ENCODE measurements around the gene MEIOC.

Gene MEIOC

DNA sequence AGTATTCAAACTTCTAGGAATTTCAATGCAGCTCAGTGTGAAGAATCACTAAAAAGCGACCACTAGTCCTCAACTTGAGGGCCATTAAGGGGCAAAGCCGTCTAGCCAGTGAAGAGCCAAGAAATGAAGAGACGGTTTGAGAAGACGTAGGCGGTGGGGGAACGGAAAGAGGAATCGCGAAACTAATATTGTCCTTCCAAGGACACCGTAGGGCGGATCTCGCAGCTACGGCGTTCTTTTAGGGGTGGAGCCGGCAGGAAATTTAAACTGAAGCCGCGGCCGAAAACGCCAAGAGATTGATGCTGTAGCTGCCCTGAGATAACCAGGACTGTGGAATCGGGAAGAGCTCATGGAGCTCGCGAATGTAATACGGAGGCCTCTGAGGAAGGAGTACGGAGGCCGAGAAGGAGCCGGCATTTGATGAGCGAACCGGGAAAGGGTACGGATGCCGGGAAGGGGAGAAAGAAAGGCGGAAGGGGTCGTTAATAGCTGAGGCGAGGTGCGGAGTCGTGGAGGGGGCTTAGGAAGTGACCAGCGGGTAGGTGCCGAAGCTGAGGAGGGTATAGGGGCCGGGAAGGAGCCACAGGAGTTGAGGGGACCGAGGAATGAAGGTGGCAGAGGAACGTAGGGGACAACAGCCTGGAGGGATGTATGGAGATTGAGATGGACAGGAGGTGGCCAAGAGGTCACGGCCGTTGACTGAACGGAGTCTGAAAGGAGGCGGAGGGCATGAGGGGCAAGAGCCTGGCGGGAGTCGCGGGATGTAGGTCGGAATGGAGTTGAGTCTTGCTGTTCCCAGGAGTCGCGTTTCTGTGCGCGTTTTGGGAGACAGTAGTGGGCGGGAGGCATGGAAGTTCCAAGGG is 52.4 kb downstream of the MEIOC start, which contains the start of gene DBF4B:
Gene DBF4B (plus strand): TSS at position 265 of the 863 bp plus-strand sequence. CDS start 156 bp downstream, at position 421.
- peak; percentile 92 for DNase-seq (ENCODE audit: low spot score)

DNA sequence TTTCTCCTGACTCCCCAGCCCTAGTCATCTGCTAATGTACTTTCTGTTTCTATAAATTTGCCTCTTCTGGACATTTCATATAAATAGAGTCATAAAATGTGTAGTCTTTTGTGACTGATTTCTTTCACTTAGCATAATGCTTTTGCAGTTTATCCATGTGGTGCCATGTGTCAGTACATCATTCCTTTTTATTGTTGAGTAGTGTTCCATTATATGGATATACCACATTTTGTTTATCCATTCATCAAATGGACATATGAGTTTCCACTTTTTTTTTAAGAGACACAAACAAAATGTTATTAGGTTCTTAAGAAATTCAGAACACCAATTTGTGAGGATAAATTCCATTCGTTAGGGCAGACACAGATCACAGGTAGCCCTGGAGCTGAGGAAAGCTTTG is 63.2 kb downstream of the MEIOC start:
- DNase-seq (ENCODE audit: low spot score), result no peak

GRCh38 chr17:44722254-44722653 is 66.0 kb downstream of the MEIOC start:
- DNase-seq (ENCODE audit: low spot score), result no peak
